ENCODE results near the gene TPSB2.
"Not testable (repeated sequence)": the region's sequence is repeated elsewhere in the genome, so short reads cannot be mapped to it uniquely, and the experiment has no call there.

TPSB2 gene

DNA sequence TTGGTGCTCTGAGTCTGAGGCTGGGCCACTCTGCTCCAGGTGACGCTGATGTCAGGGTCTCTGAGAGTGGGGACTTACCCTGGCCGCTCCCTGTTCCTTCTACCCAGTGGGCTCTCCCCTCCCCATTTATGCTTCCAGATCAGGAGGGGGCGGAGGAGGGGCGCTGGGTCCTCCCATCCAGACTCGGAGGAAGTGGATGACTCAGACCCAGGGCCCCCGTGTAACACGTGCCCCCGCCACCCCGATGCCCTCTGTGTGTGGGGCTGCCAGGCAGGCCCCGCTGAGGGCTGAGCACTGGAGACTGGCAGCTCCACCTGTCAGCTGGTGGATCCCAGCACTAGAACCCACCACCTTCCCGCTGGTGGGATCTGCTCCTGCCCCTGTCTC lies at the start of gene TPSB2:
TSS of gene TPSB2 (minus strand) at position 101 of the 387 bp plus-strand sequence. CDS start 233 bp downstream, outside the sequence.
- not testable (repeated sequence) for DNase-seq

- DNase-seq, result no peak
Observed at GRCh38 chr16:1279081-1279944, 49.3 kb upstream of the TPSB2 start.

DNA sequence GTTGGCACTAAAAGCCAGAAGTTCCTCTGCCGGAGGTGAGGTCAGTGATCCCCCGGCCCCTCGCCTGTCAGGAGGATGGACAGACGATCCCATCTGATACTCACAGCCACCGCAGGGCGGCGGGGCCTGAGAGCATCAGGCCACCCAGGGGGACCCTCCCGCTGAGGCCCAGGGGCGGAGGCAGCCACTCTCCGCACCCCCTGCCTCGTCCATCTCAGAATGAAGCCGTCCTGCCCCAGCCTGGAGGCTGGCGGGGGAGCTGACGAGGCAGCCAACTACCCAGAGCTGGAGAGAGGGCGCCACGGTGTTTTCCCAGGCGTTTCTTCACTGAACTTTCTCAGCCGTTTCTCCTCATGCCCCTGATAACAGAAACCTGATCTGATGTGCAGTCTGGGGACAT lies 48.5 kb upstream of the TPSB2 start:
- DNase-seq, result no peak

DNA sequence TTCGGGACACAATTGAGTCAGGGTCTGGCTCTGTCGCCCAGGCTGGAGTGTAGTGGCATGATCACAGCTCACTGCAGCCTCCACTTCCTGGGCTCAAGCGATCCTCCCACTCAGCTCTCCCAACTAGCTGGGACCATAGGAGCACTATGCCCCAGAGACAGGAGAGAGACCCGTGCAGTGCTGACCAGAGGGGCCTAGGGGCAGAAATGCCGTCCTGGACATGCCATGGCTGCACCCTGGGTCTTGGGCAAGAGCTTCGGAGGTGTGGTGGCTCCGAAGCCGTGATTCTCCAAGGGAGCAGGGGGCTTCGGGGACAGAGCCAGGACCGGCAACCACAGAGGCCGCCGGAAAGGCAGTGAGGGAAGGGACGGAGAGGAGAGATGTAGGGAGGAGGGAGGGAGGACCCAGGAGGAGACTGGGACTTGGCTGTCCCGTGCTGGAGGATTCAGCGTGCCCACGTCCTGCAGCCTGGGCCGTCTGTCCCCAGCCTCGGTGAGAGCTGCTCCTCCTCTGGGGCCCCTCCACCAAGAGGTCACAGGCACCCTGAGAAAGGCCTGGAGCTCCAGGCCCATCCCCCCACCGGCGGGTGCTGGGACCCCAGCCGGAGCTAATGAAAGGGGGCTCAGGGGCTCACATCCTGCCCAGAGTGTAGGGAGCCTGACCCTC lies 47.8 kb upstream of the TPSB2 start:
- no peak for DNase-seq

DNA sequence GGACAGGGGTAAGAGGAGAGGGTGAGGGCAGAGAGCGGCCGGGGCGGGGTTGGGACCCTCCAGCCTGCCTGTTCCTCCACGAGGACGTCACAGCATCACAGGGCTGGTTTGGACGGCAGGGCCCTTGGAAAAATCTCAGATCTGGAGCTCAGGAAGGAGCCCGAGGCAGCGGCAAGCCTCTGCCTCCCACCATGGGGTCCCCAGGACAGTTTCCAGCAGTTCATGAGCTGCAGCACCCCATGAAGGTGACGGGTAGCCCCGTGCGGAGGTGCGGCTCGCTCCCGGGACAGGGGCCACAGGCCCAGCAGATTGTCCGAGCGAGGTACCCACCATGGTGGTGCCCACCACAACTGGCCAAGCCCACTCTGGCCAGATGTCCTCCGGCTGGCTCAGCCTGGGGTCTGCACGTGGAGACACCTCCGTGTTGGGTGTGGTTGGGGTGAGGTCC lies 47.2 kb upstream of the TPSB2 start:
- no peak for DNase-seq

DNA sequence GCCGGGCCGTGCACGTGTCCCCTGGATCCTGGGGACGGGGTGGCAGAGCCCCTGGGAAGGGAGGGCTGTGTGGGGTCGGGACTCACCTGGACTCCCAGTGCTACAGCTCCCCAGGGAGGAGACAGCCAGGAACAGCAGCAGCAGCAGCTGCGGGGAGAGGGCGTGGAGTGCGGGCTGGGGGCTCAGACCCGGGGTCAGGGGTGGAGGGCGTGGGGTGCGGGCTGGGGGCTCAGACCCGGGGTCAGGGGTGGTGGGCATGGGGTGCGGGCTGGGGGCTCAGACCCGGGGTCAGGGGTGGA lies 46.5 kb upstream of the TPSB2 start:
- no peak for DNase-seq

DNA sequence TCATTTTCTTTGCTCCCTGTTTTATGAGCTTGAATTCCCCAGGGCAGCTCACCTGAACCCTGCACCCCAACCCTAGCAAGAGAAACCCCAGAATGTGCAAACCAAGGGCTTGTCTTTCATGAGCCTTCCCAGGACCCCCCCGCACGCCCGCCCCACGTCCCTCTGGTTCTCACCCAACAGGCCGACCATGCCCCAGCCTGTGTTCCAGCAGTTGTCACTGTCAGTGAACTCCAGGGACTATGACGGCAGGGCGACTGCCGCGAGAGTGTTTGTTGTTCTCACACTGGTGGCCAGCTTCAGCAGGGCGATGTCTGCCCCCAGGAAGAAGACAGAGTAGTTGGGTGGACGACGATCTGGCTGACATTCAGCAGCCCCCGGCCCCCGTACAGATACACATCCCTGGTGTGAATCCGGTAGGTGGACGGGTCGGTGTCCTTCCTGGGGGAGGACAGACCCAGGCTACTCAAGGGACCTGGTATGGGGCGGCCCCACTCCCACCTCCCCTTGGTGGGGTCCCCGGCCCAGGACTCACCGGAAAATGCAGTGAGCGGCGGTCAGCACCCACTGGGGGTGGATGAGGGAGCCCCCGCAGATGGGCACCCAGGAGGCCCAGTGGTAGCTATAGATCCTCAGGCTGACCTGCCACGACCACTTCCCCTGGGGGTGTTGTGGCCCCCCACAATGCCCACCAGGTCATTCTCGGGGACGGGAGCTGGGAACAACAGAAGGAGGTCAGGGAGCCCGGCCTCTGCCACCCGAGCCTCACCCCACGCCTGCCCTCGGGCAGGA lies 46.0 kb upstream of the TPSB2 start:
- no peak for DNase-seq

- DNase-seq, result no peak
Observed at GRCh38 chr16:1274767-1275166, 44.8 kb upstream of the TPSB2 start.

DNA sequence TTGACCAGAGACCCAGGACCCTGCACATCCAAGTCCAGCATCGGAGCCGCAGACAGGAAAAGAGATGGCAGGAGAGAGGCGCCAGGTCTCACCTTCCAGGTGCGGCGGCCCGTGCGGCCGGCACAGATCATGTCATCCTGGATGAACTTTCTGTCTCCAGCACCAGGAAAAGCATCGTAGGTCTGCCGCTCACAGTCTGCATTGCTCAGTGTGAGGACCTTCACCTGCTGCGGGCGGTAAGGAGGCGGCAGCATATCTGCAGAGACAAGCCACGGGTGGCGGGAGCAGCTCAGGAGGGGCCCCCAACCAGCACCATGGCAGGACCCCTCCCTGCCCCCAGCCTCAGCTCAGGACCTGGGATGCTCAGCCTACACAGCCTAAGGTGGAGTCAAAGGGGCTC lies 43.8 kb upstream of the TPSB2 start:
- DNase-seq, result no peak

DNA sequence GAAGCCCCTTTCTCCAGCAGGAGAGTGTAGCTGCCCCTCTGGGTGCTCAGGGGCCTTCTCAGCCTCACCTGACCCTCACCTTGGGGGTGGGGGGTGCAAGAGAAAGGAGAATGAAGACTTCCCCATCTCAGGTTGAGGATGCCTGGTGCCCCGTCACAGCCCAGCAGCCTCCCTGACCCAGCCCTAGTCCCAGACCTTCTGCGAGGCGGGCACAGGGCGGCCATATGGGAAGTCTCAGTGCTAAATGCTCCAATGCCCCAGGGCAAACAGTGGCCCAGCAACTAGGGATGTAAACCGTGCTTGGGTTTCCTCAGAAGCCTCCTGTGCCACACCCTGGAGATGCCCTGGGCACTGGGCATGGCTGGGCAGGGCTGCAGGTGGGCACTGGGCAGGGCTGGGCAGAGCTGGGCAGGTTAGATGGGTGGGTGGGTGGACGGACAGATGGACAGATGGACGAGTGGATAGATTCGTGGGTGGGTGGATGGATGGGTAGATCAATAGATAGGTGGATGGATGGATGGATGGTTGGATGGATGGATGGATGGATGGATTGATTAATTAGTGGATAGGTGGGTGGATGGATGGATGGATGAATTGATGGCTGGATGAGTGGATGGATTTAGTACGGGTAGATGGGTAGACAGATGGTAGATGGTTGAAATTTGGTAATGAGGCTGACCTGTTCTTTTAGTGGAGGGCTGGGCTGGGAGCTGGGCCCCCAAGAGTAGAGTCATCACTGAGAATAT lies 42.6 kb upstream of the TPSB2 start:
- DNase-seq, result no peak

DNA sequence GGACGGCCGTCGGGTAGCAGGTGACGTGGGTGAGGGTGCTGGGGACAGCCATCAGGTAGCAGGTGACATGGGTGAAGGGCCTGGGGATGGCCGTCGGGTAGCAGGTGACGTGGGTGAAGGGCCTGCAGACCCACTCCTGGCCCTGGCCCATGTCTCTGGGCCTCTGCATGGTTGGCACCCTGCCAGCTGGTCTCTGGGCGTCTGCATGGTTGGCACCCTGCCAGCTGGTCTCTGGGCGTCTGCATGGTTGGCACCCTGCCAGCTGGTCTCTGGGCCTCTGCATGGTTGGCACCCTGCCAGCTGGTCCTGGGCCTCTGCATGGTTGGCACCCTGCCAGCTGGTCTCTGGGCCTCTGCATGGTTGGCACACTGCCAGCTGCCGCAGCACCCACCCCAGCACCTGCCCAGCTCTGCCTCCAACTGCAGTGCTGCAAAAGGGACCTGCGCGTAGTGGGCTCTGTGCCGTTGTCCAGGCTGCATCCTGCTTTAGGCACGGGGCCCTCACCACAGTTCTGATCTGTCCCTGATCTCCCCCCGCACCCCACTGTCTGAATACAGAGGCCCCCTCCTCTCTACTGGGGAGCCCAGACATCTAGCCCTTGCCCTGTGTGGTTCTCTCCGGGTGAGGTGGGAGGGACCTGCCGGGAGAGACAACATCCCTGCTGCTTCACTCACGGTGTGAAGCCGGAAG lies 41.9 kb upstream of the TPSB2 start:
- DNase-seq, result peak; percentile 77

- DNase-seq, result no peak
Observed at GRCh38 chr16:1271380-1271723, 41.4 kb upstream of the TPSB2 start.

DNA sequence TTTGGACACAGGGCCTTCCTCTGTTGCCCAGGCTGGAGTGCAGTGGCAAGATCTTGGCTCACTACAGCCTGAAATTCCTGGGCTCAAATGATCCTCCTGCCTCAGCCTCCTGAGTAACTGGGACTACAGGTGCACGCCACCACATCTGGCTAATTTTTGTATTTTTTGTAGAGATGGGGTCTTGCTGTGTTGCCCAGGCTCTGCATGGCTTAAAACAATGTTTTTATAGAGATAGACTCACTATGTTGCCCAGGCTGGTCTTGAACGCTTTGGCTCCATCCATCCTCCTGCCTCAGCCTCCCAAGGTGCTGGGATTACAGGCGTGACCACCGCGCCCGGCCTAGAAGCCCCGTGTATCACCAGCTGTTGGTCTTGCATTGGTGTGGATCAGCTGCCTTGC lies 39.4 kb upstream of the TPSB2 start:
- DNase-seq, result not testable (repeated sequence)

DNA sequence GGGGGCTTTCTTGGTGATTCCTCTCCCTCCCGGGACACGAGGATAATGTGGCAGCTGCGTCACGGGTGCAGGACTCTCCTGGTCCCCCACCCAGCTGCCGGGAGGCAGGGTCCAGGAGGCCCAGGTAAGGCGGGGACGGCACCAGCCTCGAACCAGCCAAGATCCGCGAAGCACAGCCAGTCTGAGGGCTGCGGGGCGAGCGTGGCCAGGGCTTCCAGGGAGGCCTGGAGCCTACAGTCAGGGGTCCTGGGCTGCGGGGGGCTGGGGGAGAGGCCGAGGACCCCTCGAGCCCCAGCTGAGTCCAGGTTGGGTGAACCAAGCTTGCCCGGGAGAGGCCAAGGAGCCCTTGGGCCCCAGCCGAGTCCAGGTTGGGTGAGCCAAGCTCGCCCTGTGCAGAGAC lies 35.8 kb upstream of the TPSB2 start:
- DNase-seq, result no peak

DNA sequence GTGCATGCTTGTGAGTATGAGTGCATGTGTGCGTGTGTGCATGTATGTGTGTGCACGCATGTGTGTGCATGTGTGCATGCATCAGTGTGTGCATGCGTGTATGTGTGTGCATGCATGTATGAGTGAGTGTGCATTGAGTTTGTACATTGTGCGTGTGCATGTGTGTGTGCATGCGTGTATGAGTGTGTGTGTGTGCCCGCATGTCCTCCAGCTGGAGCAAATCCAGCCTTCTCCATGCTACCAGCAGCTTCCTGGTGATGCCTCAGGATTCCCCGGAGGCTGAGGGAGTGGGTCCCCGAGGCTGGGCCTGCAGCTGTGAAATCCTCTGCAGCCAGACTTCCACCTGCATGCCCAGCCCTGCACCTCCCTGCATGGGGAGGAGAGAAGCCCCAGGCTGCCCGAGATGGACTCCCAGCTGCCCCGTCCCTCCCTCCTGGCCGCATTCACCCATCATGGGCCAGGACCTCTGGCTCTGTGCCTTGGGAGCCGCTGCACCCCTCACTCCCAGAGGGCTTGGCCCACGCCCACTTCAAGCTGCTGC lies 35.2 kb upstream of the TPSB2 start:
- DNase-seq, result no peak

DNA sequence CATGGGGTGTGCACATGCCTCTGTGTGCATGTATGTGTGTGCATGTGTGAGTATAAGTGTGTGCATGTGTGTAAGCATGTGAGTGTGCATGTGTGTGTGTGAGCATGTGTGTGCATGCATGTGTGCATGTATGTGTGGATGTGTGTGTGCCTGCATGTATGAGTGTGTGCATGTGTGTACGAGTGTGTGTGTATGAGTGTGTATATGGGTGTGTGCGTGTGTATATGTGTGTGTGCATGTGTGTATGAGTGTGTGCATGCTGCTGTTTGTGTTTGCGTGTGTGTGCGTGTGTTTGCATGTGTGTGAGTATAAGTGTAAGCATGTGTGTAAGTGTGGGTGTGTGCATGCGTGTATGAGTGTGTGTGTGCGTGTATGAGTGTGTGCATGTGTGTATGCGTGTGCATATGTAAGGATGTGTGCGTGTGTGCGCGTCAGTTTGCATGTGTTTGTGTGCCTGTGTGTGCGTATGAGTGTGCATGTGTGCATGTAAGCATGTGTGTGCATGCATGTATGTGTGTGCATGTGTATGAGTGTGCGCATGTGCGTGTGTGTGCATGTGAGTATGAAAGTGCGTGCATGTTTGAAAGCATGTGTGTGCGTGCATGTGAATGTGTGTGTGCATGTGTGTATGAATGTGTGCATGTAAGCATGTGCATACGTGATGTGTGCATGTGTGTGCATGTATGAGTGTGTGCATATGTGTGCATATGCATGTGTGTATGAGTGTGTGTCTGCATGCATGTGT lies 34.5 kb upstream of the TPSB2 start:
- no peak for DNase-seq

DNA sequence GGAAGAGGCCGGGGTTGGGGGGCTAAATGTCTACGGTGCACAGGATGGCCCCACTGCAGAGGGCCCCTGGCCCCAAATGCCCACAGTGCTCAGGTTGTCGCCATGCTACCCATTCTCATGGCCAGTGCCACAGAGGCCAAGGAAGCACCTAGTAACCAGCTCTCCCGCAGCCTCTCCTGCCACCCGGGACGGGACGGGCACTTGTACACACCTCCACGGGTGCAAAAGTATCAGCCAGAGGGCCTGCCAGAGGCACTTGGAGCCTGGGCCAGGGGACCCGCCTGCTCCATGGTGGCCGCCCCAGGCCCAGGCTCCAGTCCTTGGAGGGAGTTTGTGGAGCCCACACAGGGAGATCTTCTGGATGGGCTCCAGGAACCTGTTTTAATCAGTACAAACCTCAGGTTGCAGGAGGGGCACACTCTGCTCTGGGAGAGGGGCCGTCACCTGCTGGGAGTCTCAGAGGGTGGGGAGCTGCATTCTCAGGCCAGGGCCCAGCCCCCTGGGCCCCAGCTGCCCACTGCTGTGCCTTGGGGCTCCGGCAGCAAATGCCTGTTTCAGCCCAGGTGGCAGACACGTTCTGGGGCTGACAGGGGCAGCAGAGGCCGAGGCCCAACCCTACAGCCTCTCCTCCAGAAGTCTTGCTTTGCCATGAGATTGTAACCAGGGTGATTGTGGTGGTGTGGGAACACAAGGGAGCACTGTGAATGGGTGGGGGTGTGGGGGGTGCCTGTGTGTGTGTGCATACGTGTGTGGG lies 33.8 kb upstream of the TPSB2 start:
- DNase-seq, result no peak

DNA sequence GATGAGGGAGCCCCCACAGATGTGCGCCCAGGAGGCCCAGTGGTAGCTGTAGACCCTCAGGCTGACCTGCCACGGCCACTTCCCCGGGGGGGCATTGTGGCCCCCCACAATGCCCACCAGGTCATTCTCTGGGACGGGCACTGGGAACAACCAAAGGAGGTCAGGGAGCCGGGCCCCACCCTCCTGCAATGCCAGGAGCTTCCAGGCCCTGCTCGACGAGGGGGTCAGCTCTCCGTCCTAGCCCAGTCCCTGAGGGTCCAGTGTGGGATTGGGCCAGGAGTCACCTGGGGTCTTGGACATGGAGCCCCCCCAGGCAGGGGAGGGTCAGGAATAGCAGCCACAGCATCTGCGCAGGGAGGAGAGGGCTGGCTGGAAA lies 32.9 kb upstream of the TPSB2 start:
- DNase-seq, result no peak

DNA sequence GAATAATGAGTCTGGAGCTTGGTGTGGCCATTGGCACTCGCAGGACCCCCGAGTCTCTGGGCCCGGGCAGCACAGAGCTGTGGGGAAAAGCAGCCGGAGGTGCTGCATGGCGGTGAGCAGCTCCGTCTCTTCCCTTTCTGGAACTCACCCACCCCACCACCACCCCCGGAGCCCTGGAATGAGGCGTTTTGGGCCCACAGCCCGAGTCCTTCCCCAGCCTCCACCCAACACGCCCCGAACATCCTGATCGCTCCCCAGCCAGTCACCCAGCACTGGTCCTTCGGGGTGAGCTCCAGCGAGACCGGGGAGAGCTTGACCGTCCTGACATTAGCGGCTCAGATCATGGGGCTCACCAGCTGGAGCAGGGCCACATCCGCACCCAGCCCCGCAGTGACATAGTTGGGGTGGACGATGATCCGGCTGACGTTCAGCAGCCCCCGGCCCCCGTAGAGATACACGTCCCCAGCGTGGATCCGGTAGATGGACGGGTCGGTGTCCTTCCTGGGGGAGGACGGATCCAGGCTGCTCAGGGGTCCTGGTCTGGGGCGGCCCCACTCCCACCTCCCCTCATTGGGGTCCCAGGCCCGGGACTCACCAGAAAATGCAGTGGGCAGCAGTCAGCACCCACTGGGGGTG lies 32.3 kb upstream of the TPSB2 start:
- no peak for DNase-seq

Measured in NCI-H774 (cell line).